HG03432 (cell line): Measurements from ENCODE around the gene PSG11.
"Not testable (repeated sequence)": the region's sequence is repeated elsewhere in the genome, so short reads cannot be mapped to it uniquely, and the experiment has no call there.

Experiments
- ATAC-seq: cut with Tn5 transposase; IDR thresholded peaks from one replicate; pipeline ENCODE4 v1.9.1; 2021; ENCODE audit warnings: mild to moderate bottlenecking, moderate library complexity; ENCODE audit not compliant: unreplicated experiment

PSG11 gene

DNA sequence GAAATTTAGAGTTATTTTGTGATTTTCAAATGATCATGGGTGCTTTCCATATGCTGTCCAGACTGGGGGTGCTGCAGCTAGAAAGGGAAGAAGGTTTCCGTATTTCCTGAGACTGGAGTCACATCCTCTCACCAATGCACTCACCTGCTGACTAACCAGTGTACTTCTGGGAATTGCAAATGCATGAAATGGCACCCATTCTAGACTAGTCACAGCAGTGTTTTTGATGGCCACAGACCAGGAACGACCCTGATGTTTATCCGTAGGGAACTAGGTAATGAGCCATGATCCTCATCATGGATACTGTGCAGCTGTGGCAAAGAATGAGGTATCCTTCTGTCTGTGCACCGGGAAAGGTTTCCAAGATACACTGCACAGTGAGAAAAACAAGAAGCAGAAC, 37.1 kb downstream of the PSG11 start:
- not testable (repeated sequence) for ATAC-seq

DNA sequence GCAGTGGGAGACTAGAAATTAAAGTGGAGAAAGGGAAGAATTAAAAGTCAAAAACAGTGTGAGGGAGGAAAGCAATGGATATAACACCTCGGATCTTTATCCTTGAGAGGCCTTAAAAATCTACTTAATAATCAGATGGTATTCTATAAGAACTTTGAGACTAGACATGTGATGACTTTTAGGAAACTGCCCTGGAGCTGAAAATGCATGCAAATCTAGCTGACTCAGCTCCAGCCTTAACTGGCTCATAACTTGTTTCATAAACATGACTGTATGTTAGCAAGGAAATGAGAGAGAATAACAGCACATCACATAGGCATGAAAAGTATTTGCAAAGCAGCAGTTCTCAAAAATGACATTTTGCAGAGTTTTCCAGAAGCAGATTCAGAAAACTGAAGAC, 38.1 kb downstream of the PSG11 start:
- ATAC-seq, result not testable (repeated sequence)

- ATAC-seq, result no peak
These were observed 40.7 kb downstream of the PSG11 start for GRCh38 chr19:42985588-42985987.

GRCh38 chr19:42982111-42982510, 44.2 kb downstream of the PSG11 start:
- not testable (repeated sequence) for ATAC-seq

DNA sequence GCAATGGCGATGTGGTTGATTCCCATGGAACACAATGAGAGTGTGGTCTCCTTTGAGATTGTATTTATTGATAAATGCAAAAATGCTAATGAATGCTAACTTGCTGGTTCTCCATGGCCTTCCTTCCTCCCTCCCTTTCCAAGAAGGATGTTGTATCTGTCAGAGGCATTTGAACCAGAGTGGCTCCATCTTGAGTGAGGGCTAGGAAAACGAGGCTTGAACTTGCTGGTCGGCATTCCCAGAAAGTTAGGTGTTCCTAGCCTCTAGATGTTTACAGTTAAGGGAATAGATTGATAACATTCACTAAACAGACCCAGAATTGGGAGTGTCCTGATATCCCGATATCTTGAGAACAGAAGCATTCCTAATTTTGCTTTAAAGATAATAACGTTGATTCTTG, 54.8 kb downstream of the PSG11 start:
- not testable (repeated sequence) for ATAC-seq

GRCh38 chr19:42965176-42965575, 61.1 kb downstream of the PSG11 start:
- ATAC-seq, result no peak

GRCh38 chr19:42961119-42961518, 65.2 kb downstream of the PSG11 start:
- no peak for ATAC-seq
